ENCODE data around the gene CCDC63.

The CCDC63 gene

DNA sequence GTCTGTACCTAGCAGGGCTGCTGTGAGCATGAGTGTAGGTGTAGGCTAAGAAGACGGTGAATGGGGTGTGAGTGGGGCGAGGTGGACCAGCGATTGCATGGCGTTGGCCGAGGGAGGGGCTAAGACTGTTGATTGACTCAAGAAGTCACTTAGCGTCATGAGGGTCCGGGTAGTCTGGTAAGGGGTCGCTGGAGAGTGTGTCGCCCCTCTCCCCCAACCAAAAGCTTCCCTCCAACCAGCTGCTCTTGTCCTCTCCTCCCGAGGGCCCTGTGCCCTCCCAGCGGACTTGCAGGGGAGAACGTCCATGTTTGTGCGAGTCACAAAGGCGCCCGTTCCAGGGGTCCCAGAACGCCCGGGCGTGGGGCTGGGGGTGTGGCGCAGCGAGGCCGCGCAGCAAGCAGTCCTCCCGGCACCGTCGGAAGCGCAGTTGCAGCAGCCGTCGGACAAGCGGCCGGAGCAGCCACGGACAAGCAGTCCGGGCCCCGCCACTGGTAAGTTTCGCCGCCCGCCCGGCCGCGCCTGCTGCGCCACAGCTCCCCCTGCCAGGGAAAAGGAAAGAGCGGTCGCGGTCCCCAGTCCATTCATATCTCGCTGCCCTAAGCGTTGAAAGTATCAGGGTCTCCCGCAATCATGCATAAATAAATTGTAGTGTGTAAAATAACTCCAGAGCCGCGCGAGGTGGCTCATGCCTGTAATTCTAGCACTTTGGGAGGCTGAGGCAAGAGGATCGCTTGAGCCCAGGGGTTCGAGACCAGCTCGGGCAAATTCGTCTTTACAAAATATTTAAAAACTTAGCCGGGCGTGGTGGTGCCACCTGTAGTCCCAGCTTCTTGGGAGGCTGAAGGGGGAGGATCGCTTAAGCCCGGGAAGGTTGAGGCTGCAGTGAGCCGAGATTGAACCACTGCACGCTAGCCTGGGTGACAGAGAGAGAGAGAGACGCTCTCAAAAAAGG is at the start of gene CCDC63:
CCDC63 (plus strand) TSS at position 373 of the 952 bp plus-strand sequence. CDS start 5,968 bp downstream, outside the sequence.
- DNase-seq, result peak in 22 of 58 donors; percentile 1 to 37 (median 10)

DNA sequence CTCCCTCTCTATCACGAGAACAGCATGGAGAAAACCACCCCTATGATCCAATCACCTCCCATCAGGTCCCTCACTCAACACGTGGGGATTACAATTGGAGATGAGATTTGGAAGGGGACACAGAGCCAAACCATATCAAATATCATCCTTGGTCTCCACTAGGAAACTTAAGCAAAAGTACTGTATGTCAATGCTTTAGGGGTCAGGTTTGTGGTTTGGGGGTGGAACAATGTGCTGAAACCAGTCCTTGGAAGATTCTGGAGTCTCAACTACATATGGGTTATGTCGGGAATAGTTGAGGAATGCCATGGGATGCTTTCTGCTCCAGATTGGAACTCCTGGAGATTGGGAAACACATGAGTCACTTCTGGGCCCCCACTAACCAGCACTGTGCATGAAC is 48.3 kb upstream of the CCDC63 start:
- DNase-seq, result no peak

DNA sequence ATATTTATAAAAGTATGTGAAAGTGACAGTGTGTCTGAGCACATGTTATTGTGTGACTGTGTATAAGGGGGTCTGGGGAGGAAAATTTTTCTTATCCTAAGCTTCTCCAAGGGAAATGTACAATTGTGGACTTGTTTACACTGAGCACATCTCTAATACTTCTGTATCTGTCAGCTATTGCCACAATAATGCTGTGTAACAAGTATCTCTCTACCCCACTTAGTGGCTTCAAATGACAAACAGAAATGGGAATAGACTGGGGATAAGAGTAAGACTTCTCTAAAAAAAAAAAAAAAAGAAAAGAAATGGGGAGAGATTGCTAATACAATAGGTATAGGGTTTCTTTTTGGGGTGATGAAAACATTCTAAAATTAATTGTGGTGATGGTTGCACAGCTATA is 44.3 kb upstream of the CCDC63 start:
- DNase-seq, result no peak

DNA sequence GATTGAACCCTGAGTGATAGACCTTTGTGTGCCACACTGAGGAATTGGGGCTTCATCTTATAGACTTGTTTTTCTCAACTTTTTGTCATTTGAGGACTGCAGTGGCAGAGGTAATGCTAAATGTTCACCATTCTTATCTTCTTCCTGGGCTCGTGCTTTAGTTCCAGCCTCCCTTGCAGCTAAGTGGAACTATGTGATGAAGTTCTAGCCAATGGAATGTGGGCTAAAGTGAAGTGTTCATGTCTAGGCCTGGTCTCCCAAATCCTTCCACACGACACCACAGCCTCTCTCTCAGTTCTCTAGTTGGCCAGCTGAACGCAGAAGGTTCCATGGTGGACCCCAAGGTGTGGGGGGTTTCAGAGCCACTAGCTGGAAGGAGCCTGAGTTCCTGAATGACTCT is 42.4 kb upstream of the CCDC63 start:
- no peak for DNase-seq

DNA sequence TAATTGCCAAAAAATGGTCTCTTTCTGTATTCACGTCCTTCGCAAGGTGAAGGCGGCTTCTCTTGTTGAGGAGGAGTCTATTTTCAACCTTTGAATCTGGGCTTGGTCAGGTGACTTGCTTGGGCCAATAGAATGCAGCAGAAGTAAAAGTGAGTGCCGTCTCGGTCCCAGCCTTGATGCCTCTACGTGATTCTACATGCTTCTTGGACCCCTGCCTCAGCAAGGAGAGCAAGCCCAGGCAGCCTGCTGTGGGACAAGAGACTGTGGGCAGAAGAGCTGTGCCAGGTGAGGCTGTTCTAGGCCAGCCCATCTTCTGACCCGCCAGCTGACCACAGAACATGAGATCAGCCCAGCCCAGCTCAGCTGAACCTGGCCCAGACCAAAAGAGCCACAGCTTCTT is 39.1 kb upstream of the CCDC63 start:
- DNase-seq, result no peak

DNA sequence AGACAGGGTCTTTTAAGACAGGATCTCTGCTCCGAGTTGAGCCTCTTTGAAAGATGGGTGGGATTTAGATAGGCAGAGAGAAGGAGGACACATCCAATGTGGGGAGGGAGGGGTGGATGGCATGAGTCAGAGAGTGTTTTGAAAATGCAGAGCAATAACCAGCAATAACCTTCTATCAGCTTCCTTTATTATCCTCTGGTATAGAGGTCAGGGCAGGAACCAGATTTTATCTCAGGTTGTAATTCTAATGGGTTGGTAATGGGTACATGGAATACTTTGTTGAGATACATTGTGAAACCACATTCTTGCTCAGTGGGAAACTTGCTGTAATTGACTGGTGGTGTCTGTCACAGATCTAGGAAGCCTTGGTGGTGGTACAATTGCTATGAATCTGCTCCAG is 37.6 kb upstream of the CCDC63 start:
- no peak for DNase-seq

DNA sequence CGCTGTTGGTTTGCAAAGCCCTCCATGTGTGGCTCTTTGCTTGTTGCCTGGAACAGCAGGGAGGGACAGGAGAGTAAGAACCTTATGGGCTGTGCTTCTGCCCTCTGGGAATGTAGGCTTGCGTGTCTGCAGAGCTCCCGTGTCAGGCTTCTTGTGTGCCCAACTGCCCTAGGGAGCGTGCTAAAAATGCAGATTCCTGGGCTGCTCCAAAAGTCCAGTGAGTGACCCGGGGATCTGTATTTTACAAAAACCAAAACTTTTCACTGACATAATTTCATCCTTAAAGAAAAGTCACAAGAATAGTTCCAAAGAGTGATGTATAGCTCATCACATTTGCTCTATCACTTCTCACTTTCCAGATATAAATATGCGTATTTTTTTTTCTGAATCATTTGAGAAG is 34.8 kb upstream of the CCDC63 start:
- DNase-seq, result no peak

DNA sequence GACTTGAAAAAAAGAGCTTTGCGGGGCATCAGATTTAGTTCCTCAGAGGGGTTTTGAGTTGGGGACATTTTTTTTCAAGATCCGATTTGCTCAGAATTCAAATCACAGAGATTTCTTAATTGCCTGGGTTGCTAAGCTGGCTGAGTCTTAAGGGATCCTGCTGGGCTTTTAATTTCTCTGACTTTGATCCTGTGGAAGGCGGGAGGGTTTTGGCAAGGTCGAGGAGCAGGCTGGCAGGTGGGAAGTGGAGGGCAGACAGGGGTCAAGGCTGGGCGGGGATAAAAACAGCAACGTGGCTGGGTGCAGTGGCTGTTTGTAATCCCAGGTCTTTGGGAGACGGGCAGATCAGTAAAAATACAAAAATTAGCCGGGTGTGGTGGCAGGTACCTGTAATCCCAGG is 33.5 kb upstream of the CCDC63 start:
- DNase-seq, result peak in 34 of 58 donors; percentile 0 to 69 (median 14)

DNA sequence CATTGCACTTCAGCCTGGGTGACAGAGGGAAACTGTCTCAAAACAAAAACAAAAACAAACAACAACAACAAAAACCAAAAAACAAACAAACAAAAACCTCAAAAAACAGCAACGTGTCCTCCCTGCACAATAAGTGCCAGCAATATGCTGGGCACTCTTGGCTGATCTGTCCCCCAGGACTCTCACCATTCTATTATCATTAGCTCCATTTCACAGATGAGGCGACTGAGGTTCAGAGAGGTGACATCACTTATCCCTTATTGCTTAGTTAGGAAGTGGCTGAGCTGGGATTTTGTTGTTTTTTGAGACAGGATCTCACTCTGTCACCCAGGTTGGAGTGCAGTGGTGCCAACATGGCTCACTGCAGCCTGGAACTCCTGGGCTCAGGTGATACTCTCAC is 33.0 kb upstream of the CCDC63 start:
- no peak for DNase-seq

DNA sequence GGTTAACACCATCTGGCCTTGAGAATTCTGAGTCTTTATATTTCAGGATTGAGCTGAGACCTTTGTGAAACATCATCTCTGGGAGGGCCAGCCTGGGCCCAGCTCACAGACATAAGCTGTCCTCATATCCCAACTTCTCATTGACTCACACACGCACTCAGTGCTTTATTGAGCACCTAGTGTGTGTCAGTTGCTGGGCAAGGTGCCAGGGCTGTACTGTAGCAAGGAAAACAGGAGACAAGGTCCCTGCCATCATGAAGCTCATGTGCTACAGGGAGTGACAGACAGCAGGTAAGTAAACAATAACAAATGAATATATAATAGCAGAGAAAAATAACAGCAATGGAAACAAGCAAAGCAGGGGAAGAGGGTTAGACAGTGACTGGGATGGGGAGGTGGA is 30.5 kb upstream of the CCDC63 start:
- no peak for DNase-seq

DNA sequence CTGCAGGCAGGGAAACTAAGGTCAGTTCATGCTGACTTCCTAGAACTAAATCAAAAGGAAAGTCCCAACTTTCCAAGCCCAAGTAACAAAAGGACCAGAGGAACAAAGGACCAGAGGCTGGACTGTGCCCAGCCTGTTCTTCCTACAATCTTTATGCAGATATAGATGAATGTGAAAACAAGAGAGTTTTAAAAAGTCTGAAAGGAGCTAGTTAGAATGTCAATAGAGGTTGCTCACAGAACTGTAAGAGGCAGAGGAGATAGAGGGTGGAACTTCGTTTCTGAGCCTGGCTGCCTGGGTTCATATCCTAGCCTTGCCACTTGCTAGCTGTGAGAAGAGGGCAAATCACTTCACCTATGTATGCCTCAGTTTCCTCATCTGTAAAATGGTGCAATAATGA is 30.0 kb upstream of the CCDC63 start:
- DNase-seq, result no peak

DNA sequence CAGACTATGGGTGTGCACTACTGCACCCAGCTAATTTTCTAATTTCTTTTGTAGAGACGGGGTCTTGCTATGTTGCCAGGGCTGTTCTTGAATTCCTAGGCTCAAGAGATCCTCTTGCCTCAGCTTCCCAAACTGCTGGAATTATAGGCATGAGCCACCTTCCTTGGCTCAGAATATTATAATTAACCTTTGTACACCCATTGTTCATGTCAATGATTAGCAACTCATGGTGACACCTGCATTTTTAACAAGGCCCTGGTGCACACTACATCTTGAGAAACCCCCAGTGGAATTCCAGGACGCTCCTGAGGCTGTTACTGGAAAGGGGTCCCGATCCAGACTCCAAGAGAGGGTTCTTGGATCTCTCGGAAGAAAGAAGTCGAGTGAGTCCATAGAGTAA is 28.3 kb upstream of the CCDC63 start:
- DNase-seq, result no peak

DNA sequence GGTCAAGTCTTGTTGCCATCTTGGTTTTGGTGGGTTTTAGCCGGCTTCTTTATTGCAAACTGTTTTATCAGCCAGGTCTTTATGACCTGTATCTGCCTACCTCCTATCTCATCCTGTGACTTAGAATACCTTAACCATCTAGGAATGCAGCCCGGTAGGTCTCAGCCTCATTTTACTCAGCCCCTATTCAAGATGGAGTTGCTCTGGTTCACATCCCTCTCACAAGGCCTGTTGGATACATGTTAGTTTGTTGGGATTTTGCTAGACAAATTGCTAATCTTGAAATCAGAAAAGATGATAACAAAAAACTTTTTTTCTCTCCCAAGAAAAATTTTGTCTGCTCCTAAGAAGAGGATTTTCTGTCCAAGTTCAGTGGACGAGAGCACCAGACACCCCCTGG is 27.6 kb upstream of the CCDC63 start:
- no peak for DNase-seq

DNA sequence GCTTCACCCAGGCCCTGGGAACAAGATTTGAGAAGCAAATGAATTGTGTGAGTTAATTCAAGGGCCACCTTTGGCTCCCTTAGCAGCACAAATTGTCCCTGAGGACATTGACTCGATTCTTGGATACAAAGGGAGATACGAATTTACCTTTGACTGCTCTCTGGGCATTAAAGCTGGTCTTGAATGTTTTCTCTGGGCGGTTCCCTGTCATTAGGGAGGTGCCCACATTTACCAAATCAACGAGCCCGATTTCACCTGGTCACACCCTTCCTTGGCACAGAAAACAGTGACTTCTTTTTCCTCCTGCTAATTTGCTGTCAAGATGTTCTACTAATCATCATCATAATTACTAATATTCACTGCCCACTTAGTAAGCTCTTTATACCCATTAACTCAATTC is 27.1 kb upstream of the CCDC63 start:
- DNase-seq, result no peak

DNA sequence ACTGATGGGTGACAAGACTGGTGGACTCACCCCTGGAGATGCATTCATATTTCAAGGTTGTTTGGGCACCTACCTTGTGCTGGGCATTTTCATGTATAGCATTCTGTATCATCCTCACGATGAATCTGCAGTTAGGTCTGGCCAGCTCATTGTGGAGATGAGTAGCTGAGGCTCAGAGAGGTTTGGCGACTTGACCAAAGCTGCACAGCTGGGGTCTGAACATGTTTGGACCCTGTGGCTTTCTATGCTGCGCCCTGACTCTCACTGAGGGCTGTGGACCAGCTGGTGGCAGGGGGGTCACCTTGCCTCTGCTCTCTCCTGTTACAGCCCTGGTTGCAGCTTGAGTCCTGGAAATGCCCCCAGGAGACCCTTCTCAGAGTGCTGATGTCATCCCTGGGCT is 24.9 kb upstream of the CCDC63 start:
- DNase-seq, result no peak

DNA sequence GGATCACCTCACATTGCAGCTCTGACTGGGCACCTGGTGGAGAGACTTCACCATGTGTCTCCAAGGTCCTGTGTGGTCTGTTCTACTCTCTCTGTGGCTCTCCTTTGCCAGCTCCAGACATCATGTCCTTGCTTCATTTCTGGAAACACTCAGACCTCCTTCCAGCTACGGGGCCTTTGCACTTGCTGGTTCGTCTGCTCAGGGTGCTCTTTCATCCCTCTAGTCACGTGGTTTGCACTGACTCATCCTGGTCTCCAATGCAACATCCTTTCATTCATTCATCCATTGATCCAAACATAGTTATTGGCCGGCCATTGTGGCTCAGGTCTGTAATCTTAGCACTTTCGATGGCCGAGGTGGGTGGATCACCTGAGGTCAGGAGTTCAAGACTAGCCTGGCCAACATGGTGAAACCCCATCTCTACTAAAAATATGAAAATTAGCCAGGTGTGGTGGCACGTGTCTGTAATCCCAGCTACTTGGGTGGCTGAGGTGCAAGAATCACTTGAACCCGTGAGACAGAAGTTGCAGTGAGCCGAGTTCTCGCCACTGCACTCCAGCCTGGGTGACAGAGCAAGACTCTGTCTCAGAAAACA is 23.9 kb upstream of the CCDC63 start:
- DNase-seq, result no peak

DNA sequence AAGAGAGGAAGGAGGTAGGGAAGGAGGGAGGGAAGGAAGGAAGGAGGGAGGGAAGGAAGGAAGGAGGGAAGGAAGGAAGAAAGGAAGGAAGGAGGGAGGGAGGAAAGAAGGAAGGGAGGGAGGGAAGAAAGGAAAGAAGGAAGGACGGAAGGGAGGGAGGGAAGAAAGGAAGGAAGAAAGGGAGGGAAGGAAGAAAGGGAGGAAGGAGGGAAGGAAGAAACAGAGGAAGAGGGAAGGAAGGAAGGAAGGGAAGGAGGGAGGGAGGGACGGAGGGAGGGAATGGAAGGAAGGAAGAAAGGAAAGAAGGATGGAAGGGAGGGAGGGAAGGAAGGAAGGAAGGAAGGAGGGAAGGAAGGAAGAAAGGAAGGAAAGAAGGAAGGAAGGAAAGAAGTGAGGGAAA is 22.4 kb upstream of the CCDC63 start:
- DNase-seq, result no peak

DNA sequence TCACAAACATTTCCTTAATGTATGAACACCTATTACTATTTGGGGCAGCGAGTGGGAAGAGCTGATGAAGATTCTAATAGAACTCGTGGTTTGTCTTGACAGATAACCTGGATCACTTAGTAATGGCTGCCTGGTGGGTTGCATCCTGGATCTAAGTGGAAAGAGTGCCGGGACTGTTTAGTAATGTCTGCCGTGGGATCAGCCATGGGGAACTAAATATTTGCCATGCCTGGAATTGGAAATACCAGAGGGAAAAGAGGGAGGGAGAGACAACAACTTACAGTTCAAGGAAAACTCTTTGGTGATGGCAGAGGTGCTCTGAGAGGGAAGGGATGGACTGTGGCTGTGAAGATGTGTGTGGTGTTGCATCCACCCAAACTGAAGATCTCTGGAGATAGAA is 21.3 kb upstream of the CCDC63 start:
- DNase-seq, result no peak

DNA sequence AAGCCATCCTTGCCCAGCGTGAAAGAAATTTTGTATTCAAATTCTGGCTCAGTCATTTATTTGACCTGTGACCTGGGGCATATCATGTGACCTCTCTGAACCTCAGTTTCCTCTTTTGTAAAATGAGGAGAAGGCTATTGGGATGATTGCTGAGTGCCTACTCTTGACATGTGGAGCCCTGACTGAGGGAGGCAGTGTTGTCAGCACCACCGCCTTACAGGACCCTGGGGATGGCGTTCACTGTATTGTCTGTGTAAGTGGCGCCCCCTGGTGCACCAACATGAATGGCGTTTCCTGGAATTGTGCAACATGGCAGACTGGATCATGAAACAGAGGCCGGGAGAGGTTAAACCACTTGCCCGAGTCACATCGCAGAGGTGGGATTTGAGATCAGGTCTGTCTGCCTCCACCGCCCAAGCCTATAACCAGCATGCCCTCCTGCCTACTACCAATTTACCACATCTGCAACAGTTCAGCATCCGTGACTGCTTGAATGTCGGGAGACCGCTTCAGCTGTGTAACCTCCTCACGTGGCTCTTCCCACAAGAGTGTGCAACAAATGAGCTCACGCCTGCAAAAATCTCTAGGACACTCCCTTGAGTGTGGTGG is 20.1 kb upstream of the CCDC63 start:
- peak in 56 of 58 donors; percentile 7 to 87 (median 65) for DNase-seq

DNA sequence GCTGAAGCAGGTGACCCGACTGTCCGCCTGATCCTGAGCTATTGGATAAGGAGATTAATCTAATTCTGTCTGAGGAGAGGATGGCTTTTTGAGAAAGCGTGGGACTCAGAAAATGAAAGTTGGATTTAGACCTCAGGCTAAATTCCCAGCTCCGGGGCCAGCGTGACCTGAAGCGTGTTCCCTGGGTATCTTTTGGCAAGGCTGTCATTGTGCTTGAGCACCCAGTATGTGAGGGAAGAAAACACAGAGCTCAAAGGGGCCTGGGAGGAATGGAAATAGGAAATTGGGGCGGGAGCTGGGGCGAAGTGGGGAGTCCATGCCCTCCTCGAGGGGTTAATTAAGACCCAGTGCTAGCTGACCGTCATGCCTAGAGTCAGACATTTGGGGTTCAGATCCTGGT is 17.5 kb upstream of the CCDC63 start:
- DNase-seq, result no peak

DNA sequence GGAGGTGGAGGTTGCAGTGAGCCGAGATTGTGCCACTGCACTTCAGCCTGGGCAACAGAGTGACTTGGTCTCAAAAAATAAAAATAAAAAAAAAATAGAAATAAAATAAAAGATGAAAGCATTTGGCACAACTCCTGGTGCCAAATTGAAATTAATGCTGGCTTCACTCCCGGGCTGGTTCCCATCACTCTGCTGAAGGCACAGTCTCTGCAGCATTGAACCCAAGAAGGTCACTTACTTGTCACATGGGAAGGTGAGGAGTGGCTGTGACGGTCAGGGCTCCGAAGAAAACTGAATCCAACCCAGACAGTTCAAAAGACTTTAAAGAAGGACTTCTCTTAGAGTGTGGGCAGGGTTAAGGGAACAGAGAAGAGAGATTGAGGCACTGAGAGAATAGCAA is 10.5 kb upstream of the CCDC63 start:
- DNase-seq, result no peak

DNA sequence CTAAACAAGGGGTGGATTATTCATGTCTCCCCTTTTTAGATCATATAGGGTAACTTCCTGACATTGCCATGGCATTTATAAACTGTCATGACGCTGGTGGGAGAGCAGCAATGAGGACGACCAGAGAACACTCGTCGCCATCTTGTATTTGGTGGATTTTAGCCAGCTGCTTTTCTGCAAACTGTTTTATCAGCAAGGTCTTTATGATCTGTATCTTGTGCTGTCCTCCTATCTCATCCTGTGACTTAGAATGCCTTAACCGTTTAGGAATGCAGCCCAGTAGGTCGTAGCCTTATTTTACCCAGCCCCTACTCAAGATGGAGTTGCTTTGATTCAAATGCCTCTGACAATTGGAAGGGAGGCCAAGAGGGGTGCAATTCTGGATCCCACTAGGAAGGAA is 5.8 kb upstream of the CCDC63 start:
- DNase-seq, result no peak

DNA sequence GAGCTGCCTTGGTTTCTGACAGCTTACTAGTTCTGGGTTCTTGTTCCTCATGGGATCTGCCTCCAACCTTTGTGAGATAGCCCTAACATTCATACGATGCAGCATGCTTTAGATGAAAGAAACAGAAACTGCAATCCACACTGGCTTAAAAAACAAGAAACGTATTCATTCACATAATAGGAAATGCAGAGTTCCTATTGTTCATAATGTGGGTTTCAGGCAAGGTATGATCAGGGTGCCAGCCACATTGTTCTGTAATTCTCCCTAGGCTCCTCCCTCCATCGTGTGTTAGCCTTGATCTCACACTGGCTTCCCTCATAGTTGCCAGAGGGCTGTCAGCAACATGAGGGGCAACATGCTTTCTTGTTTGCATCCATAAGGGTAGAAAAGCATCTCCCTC is 2.7 kb upstream of the CCDC63 start:
- no peak for DNase-seq

All from anterior cingulate cortex (tissue), 58 donors.